ENCODE results near the gene PAPSS1.

GRCh38 chr4:107757283-107757682, 37.2 kb upstream of the PAPSS1 start:
- TF ChIP-seq CTCF (IDR thresholded peaks at IDR 0.05): no peak
- TF ChIP-seq POLR2A (IDR thresholded peaks at IDR 0.05): no peak

Measured in esophagus squamous epithelium (tissue), 4 donors.